ENCODE results near the gene MINDY1. TPM values are rescaled to one million over a fixed set of nuclear protein-coding genes. Genes with fewer than 3 reads are reported as not detected.
A peak's percentile ranks its signal among the peaks of the same experiment; 100 is the strongest.

The MINDY1 gene
- total RNA-seq, 1 donor from 2014 or later = 11.2 TPM

DNA sequence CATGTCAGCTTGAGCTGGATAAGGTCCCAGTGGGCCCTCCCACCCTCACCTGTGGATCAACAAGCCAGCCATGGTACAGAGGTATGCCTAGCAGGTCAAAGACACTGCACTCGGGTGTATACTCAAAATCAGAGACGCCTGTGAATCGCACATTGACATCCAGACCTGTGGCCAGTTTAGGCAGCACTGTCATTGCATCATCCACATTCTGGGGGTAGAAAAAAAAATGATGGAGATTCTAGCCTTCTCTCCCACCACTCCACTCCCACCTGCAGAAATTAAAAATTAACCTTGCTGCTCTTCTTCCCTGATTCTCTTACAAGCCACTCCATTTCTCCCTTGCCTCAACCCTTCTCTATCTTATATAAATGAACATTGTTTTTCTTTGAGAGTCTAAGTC, 6.3 kb downstream of the MINDY1 start:
- TF ChIP-seq, protein P1, sequence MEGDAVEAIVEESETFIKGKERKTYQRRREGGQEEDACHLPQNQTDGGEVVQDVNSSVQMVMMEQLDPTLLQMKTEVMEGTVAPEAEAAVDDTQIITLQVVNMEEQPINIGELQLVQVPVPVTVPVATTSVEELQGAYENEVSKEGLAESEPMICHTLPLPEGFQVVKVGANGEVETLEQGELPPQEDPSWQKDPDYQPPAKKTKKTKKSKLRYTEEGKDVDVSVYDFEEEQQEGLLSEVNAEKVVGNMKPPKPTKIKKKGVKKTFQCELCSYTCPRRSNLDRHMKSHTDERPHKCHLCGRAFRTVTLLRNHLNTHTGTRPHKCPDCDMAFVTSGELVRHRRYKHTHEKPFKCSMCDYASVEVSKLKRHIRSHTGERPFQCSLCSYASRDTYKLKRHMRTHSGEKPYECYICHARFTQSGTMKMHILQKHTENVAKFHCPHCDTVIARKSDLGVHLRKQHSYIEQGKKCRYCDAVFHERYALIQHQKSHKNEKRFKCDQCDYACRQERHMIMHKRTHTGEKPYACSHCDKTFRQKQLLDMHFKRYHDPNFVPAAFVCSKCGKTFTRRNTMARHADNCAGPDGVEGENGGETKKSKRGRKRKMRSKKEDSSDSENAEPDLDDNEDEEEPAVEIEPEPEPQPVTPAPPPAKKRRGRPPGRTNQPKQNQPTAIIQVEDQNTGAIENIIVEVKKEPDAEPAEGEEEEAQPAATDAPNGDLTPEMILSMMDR (IDR thresholded peaks at IDR 0.05; ENCODE audit: unreplicated experiment) = no peak
- no peak overlapping the region for H3K4me3 Mint-ChIP-seq (ENCODE audit: unreplicated experiment)
- peaks cover 27% of the 10 kb centered on the region for H3K4me1 Mint-ChIP-seq (ENCODE audit: unreplicated experiment)
- H3K9me3 Mint-ChIP-seq (ENCODE audit: unreplicated experiment) = no peaks in the 10 kb centered on the region
- DNase-seq (ENCODE audit: low spot score) = no peak
- H3K36me3 Mint-ChIP-seq (ENCODE audit: low read depth, unreplicated experiment) = peaks cover 14% of the 10 kb centered on the region
- H3K27me3 Mint-ChIP-seq (ENCODE audit: unreplicated experiment) = peaks cover 2% of the 10 kb centered on the region
- H3K27ac Mint-ChIP-seq (ENCODE audit: unreplicated experiment) = peak overlapping the region; percentile 2

DNA sequence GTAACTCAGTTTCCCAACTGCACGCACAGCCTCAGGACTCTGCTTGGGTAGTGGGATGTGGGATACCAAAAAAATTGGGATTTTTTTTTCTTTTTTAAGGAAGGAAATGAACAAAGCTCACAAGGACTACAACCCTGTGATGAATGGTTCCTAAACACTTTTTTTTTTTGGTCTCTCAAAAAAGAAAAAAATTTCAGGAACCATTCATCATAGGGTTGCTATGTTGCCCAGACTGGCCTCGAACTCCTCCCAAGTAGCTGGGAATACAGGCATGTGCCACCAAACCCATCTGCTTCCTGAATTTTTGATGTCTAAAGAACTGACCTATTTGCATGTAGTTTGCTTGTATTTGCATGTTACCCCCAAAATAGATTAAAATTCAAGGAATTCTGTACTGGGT, 6.8 kb downstream of the MINDY1 start:
- peaks cover 14% of the 10 kb centered on the region for H3K36me3 Mint-ChIP-seq (ENCODE audit: low read depth, unreplicated experiment)
- TF ChIP-seq, protein P1 (IDR thresholded peaks at IDR 0.05; ENCODE audit: unreplicated experiment) = no peak
- H3K4me1 Mint-ChIP-seq (ENCODE audit: unreplicated experiment) = peaks cover 24% of the 10 kb centered on the region
- H3K9me3 Mint-ChIP-seq (ENCODE audit: unreplicated experiment) = no peaks in the 10 kb centered on the region
- no peak for DNase-seq (ENCODE audit: low spot score)
- peaks cover 2% of the 10 kb centered on the region for H3K27me3 Mint-ChIP-seq (ENCODE audit: unreplicated experiment)
- H3K4me3 Mint-ChIP-seq (ENCODE audit: unreplicated experiment) = no peak overlapping the region
- H3K27ac Mint-ChIP-seq (ENCODE audit: unreplicated experiment) = no peak overlapping the region

DNA sequence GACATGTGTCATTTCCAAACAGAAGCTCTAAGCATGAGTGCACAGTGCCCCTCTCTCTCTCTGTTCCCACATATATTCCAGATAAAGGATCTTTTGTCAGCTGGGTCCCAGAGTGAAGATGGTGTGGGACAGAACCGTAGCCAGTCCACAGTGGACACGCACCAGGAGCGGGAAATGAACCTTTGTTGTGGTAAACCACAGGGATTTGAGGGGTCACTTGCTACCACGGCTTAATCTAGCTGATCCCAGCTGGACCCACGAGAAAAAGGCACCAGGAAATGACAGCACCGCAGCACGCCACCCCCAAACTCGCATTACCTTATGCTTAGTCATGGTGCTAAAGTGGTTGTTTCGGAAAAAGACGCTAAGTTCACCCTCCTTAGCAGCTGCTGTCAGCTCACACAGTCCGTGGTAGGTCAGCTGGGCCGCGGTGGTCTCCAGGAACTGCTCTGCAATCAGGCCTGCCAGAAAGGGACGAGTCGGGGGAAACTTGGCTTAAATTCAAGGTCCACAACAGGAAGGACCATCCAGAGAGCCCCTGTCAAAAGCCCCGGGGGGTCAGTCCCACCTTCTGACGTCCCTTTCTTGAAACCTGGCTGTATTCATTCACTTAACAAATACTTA, 7.5 kb downstream of the MINDY1 start:
- H3K27me3 Mint-ChIP-seq (ENCODE audit: unreplicated experiment) = peaks cover 2% of the 10 kb centered on the region
- no peaks in the 10 kb centered on the region for H3K9me3 Mint-ChIP-seq (ENCODE audit: unreplicated experiment)
- no peak for DNase-seq (ENCODE audit: low spot score)
- H3K36me3 Mint-ChIP-seq (ENCODE audit: low read depth, unreplicated experiment) = peaks cover 14% of the 10 kb centered on the region
- peaks cover 24% of the 10 kb centered on the region for H3K4me1 Mint-ChIP-seq (ENCODE audit: unreplicated experiment)
- no peak overlapping the region for H3K27ac Mint-ChIP-seq (ENCODE audit: unreplicated experiment)
- TF ChIP-seq, protein P1 (IDR thresholded peaks at IDR 0.05; ENCODE audit: unreplicated experiment) = no peak
- H3K4me3 Mint-ChIP-seq (ENCODE audit: unreplicated experiment) = no peak overlapping the region

DNA sequence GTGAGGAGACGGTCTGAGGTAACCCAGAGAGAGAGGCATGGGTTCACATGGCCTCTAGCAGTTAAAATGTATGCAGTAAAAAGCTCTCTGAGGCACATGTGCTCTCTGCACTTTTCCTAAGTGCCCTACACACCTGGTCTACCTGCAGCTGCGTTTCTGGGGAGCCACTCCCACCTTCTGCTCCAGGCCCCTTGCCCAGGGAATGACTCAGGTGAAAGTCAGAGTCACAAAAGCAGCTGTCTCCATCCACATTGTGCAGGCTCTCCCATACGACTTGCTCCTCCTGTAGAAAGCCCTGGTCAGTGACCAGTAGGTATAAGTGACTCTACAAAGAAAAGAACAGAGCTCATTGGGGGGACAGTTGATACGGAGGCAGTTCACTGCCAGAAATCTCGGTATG, 8.8 kb downstream of the MINDY1 start:
- Mint-ChIP-seq H3K9me3 (ENCODE audit: unreplicated experiment) (no peaks in the 10 kb centered on the region), H3K4me1 (ENCODE audit: unreplicated experiment) (peaks cover 21% of the 10 kb centered on the region), H3K27ac (ENCODE audit: unreplicated experiment) (no peak overlapping the region), H3K4me3 (ENCODE audit: unreplicated experiment) (no peak overlapping the region), H3K27me3 (ENCODE audit: unreplicated experiment) (peaks cover 2% of the 10 kb centered on the region), H3K36me3 (ENCODE audit: low read depth, unreplicated experiment) (peaks cover 14% of the 10 kb centered on the region)
- no peak for DNase-seq (ENCODE audit: low spot score)
- TF ChIP-seq, protein P1 (IDR thresholded peaks at IDR 0.05; ENCODE audit: unreplicated experiment) = no peak

DNA sequence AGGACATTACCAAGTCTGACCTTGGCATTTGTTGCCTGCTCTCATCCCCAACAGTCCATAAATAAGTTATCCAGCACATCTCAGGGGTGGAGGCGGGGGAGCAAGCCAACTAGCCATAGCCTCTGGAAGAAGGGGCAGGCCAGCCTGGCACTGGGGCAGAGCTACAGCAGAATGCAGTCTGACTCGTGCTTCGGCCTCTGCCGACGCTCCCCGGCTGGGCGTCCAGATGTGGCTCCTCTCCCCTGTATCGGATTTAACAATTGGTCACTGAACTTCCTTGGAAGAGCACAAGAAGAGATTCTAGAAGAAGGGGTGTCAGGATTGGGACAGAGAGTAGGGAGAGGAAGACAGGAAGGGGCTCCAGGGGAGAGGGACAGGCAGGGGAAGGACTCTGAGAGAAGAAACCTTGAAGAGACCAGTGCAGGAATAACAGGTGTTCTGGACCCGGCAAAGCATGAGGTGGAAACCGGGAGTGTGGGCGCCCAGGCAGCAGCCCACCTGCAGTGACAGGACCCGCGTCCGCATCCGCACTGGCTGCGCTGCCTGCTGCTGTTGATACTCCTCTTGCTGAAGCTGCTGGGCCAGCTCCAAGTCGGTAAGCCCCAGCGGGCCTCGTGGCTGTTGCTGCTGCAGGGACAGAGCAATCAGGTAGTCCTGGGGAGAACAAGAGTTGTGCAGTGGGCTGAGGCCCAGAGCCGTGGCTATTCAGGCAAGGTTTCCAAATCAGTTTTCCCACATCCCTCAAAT, 9.4 kb downstream of the MINDY1 start:
- DNase-seq (ENCODE audit: low spot score) = no peak
- H3K4me1 Mint-ChIP-seq (ENCODE audit: unreplicated experiment) = peaks cover 15% of the 10 kb centered on the region
- TF ChIP-seq, protein P1 (IDR thresholded peaks at IDR 0.05; ENCODE audit: unreplicated experiment) = no peak
- peaks cover 14% of the 10 kb centered on the region for H3K36me3 Mint-ChIP-seq (ENCODE audit: low read depth, unreplicated experiment)
- peaks cover 2% of the 10 kb centered on the region for H3K27me3 Mint-ChIP-seq (ENCODE audit: unreplicated experiment)
- no peaks in the 10 kb centered on the region for H3K9me3 Mint-ChIP-seq (ENCODE audit: unreplicated experiment)
- no peak overlapping the region for H3K4me3 Mint-ChIP-seq (ENCODE audit: unreplicated experiment)
- no peak overlapping the region for H3K27ac Mint-ChIP-seq (ENCODE audit: unreplicated experiment)

All from endothelial cell (in vitro differentiated cells).